ENCODE results near the gene STAC. TPM values are rescaled to one million over a fixed set of nuclear protein-coding genes. Genes with fewer than 3 reads are reported as not detected.

STAC gene
- total and polyA plus RNA-seq, 9 of the 15 experiments (the other 6 are each of a cell fraction or from before 2014, with no cell fraction given): 0.11 TPM; not detected in 8

- Histone ChIP-seq H3K79me2 (ENCODE audit: control insufficient read depth, insufficient read depth, low read length) (no peaks in the 10 kb centered on the region), H3K9me3 (replicated peaks; ENCODE audit: control insufficient read depth, insufficient read depth, low read depth, low read length) (no peaks in the 10 kb centered on the region), H3K4me1 (replicated peaks in 1 of 2; ENCODE audit: control insufficient read depth in 2 of 2, insufficient read depth in 2 of 2, low read length in 2 of 2) (no peaks in the 10 kb centered on the region), H2AFZ (ENCODE audit: low read depth, low read length) (no peak overlapping the region), H3K27me3 (ENCODE audit: control insufficient read depth in 2 of 2, insufficient read depth in 2 of 2, low read length in 2 of 2) (no peaks in the 10 kb centered on the region), H3K9ac (ENCODE audit: insufficient read depth in 1 of 2, low read depth in 2 of 2, low read length in 2 of 2) (no peak overlapping the region), H3K27ac (ENCODE audit: extremely low read depth, low read depth, low read length) (no peak overlapping the region), H3K4me3 (no peak overlapping the region), H3K36me3 (ENCODE audit: control insufficient read depth, insufficient read depth, low read length) (no peaks in the 10 kb centered on the region), H4K20me1 (replicated peaks; ENCODE audit: control insufficient read depth, insufficient read depth, low read length) (no peaks in the 10 kb centered on the region), H3K4me2 (ENCODE audit: insufficient read depth, low read length) (no peak overlapping the region), H3K9me1 (ENCODE audit: control insufficient read depth, insufficient read depth, low read length) (no peaks in the 10 kb centered on the region)
- in situ Hi-C loops (cut with MboI): no loop called here
- DNase-seq (ENCODE audit: extremely low read depth in 1 of 4, low spot score in 3 of 4): no peak
- CTCF ChIA-PET (ENCODE audit: low intra/inter-chr PET ratio): no interaction called here
- no TSS peak for BruUV-seq (replicated peaks)
- intact Hi-C loops (cut with micrococcal nuclease): loop anchor here (10.0 kb wide), 1 partner anchor 56 kb away; no protein-coding TSS in a partner anchor
- WGBS (ENCODE audit: insufficient coverage, low coverage, missing lambda C conversion rate): 0% methylated on average over 2 of the region's 2 CpGs
- no peak for ATAC-seq
- no peak for FAIRE-seq
- POLR2A ChIA-PET: interaction anchor here (0.6 kb wide), 1 partner anchor 12 kb away, joined by 3 read pairs; no protein-coding TSS in a partner anchor
- TF ChIP-seq HLTF (IDR thresholded peaks at IDR 0.05): no peak
- TF ChIP-seq CBX1 (IDR thresholded peaks at IDR 0.05; ENCODE audit: low read depth): no peak
- TF ChIP-seq ZFPM2 (CRISPR knock-in tag; IDR thresholded peaks at IDR 0.05): no peak
- no peak for TF ChIP-seq MEIS2 (IDR thresholded peaks at IDR 0.05; ENCODE audit: partially characterized antibody)
- no peak for TF ChIP-seq GTF2F1 (IDR thresholded peaks at IDR 0.05; ENCODE audit: low read depth, low read length)
- TF ChIP-seq ZNF384 (IDR thresholded peaks at IDR 0.05; ENCODE audit: low read depth, low read length): no peak
- TF ChIP-seq NUFIP1 (IDR thresholded peaks at IDR 0.05; ENCODE audit: partially characterized antibody): no peak
- no peak for TF ChIP-seq LCOR (CRISPR knock-in tag; IDR thresholded peaks at IDR 0.05)
- no peak for TF ChIP-seq CAMTA2 (CRISPR knock-in tag; conservative IDR thresholded peaks at IDR 0.05)
- TF ChIP-seq ZBTB40 (IDR thresholded peaks at IDR 0.05): no peak
- TF ChIP-seq ZBTB40 (CRISPR knock-in tag; IDR thresholded peaks at IDR 0.05): no peak
These were observed 140.7 kb downstream of the STAC start for GRCh38 chr3:36521007-36521379.

Data from K562 (cell line).